HUES6 (cell line): ENCODE data around the gene ALDH1L2.
"Not testable (repeated sequence)": the region's sequence is repeated elsewhere in the genome, so short reads cannot be mapped to it uniquely, and the experiment has no call there.

ENCODE experiments used
- H3K27ac ChIP-seq: 2 replicates; pipeline ENCODE4 v1.7.0; 2013; ENCODE audit warnings: low read depth, mild to moderate bottlenecking, low read length, inconsistent platforms
- H3K27me3 ChIP-seq: 2 replicates; pipeline ENCODE4 v1.6.1; 2013; ENCODE audit warnings: low read length; ENCODE audit not compliant: control insufficient read depth, insufficient read depth
- H3K36me3 ChIP-seq: 2 replicates; pipeline ENCODE4 v1.6.1; 2013; ENCODE audit warnings: low read length; ENCODE audit not compliant: control insufficient read depth, insufficient read depth
- H3K4me1 ChIP-seq: 2 replicates; pipeline ENCODE4 v1.6.1; 2013; ENCODE audit warnings: low read length; ENCODE audit not compliant: control insufficient read depth, insufficient read depth
- H3K4me3 ChIP-seq: 2 replicates; pipeline ENCODE4 v1.5.1; 2013; ENCODE audit warnings: low read depth, low read length
- H3K9ac ChIP-seq: one replicate; pipeline ENCODE4 v1.6.1; 2013; ENCODE audit warnings: mild to moderate bottlenecking, low read length
- H3K9me3 ChIP-seq: 2 replicates; pipeline ENCODE4 v1.6.1; 2013; ENCODE audit warnings: low read depth, low read length; ENCODE audit not compliant: control insufficient read depth, insufficient read depth

ALDH1L2 gene

DNA sequence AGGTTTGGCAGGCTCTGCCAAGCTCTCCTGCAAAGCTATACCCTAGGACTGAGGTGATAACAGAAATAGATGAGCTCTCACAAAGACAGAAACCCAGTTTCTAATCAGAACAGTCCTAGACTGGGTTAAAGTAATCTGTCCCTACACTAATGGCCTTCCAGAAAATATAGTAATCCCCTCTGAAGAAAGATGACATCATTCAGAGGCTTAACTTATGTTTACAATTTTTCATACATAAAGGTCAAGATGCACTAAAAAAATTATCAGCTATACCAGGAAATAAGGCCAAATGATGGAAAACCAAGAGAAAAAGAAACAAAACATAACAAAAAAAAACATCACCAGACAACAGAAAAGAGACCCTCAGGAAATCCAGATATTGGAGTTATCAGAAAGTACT, 18.4 kb upstream of the ALDH1L2 start:
- no peak overlapping the region for H3K9ac ChIP-seq

GRCh38 chr12:105100998-105101397, 16.7 kb upstream of the ALDH1L2 start:
- Histone ChIP-seq H3K9ac (no peak overlapping the region), H3K36me3 (no peaks in the 10 kb centered on the region), H3K4me1 (0 out of 2 replicates have a peak, but pooled peaks cover 7% of the 10 kb centered on the region), H3K4me3 (no peak overlapping the region), H3K27me3 (no peaks in the 10 kb centered on the region), H3K27ac (no peak overlapping the region), H3K9me3 (peaks cover 16% of the 10 kb centered on the region)

More for the DNA sequence above, 18.4 kb upstream of the ALDH1L2 start:
- Histone ChIP-seq H3K36me3 (no peaks in the 10 kb centered on the region), H3K27ac (no peak overlapping the region), H3K4me1 (0 out of 2 replicates have a peak, but pooled peaks cover 7% of the 10 kb centered on the region), H3K27me3 (no peaks in the 10 kb centered on the region), H3K9me3 (peaks cover 4% of the 10 kb centered on the region; the same call in 1 of the 2 replicates), H3K4me3 (no peak overlapping the region)

DNA sequence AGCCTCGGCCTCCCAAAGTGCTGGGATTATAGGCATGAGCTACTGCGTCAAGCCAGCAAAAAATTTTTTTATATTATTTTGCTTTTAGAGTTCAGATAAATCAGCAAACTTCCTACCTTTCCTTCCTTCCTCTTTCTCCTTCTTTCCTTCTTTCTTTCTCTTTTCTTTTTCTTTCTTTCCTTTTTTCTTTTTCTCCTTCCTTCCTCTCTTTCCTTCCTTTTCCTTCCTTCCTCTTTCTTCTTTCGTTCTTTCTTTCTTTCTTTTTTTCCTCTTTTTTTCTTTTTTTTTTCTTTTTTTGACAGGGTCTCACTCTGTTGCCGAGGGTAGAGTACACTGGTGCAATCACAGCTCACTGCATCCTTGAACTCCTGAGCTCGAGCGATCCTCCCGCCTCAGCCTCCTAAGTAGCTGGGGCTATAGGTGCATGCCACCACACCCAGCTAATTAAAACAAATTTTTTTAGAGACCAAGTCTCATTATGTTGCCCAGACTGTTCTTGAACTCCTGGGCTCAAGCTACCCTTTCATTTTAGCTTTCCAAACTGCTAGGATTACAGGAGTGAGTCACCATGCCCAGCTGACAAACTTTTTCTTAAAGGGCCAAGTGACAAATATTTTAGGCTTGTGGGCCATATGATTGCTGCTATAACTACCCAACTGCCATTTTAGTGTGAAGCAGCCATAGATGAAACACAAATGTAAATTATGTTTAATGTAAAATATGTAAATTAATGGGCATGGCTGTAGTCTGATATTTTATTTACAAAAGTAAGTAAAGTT, 16.1 kb upstream of the ALDH1L2 start:
- Histone ChIP-seq H3K4me1 (0 out of 2 replicates have a peak, but pooled peaks cover 7% of the 10 kb centered on the region), H3K9ac (no peak overlapping the region), H3K36me3 (no peaks in the 10 kb centered on the region), H3K9me3 (peaks cover 20% of the 10 kb centered on the region), H3K4me3 (no peak overlapping the region), H3K27me3 (no peaks in the 10 kb centered on the region), H3K27ac (no peak overlapping the region)

GRCh38 chr12:105099356-105099755, 15.1 kb upstream of the ALDH1L2 start:
- 0 out of 2 replicates have a peak, but pooled peaks cover 7% of the 10 kb centered on the region for H3K4me1 ChIP-seq
- no peak overlapping the region for H3K27ac ChIP-seq
- no peaks in the 10 kb centered on the region for H3K36me3 ChIP-seq
- peaks cover 25% of the 10 kb centered on the region for H3K9me3 ChIP-seq
- no peaks in the 10 kb centered on the region for H3K27me3 ChIP-seq
- H3K4me3 ChIP-seq: no peak overlapping the region
- H3K9ac ChIP-seq: no peak overlapping the region

DNA sequence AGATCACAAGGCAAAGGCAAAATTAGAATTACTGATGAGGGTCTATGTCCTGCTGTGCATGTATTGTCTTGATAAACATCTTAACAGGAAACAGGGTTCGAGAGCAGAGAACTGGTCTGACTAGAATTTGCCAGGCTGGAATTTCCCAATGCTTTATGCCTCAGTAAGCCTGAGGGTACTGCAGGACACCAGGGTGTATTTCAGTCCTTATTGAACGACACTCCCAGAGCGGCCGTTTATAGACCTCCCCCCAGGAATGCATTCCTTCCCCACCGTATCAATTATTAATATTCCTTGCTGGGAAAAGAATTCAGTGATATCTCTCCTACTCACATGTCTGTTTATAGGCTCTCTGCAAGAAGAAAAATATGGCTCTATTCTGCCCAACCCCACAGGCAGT, 11.1 kb upstream of the ALDH1L2 start:
- peaks cover 33% of the 10 kb centered on the region for H3K9me3 ChIP-seq
- peaks cover 23% of the 10 kb centered on the region for H3K4me1 ChIP-seq
- H3K4me3 ChIP-seq, H3K9ac ChIP-seq, H3K27ac ChIP-seq, H3K36me3 ChIP-seq, H3K27me3 ChIP-seq: not testable (repeated sequence)

DNA sequence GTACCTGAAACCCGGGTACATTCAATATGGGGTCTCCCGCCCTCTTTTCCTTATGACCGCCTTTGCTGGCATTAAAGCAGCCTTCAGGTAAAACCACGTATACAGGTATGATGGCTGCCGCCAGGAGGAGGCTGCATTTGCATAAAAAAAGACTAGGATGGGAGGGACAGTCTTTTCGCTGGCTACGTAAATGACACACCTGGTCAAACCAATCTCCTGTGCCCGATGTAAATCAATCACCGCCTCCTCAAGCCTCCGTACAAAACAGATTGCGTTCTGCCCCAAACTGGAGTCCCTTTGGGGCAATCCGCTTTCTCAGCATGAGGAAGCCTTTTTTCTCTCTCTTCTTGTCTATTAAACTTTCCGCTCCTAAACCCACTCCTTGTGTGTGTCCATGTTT, 8.1 kb upstream of the ALDH1L2 start:
- peaks cover 32% of the 10 kb centered on the region for H3K4me1 ChIP-seq
- H3K4me3 ChIP-seq: peak overlapping the region; percentile 46
- no peaks in the 10 kb centered on the region for H3K36me3 ChIP-seq
- H3K9ac ChIP-seq: peak overlapping the region; percentile 49
- H3K27me3 ChIP-seq: no peaks in the 10 kb centered on the region
- H3K9me3 ChIP-seq: peaks cover 31% of the 10 kb centered on the region
- H3K27ac ChIP-seq: peak overlapping the region; percentile 77

DNA sequence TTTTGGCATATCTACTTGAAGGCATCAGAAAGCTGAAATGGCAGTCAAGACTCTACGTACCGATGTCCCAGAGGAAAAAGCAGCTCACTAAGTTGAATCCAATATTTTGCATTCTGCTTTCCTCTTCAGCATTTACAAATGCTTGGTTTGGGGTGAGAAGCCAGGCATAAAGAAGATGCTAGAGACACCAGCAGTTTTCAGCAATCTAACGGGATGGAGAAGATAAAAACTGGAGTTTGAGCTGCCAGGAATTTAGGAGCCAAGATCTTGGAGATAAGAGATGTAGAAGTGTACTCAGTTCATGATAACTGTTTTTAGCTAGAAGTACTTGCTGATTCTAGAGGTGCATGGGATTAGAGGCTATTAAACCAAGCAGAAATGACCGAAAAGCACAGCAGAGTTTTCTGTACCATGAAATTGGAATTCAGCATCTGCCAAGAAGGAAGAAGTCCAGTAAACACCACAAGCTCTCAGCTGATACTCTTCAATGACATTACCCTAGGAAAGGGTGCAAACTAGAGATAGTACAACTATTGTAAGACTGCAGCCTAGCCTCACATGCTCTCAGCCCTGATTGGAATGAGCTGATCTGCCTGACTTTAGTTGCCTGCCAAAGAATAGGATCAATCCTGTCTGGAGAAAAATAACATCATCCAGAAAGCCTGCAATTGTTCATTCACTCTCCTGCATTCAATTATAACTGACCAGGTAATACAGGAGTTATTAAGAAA, 7.4 kb upstream of the ALDH1L2 start:
- Histone ChIP-seq H3K4me1 (peaks cover 32% of the 10 kb centered on the region), H3K4me3 (peak overlapping the region; percentile 46), H3K36me3 (no peaks in the 10 kb centered on the region), H3K27ac (peak overlapping the region; percentile 77), H3K9me3 (peaks cover 27% of the 10 kb centered on the region), H3K9ac (peak overlapping the region; percentile 70), H3K27me3 (no peaks in the 10 kb centered on the region)

DNA sequence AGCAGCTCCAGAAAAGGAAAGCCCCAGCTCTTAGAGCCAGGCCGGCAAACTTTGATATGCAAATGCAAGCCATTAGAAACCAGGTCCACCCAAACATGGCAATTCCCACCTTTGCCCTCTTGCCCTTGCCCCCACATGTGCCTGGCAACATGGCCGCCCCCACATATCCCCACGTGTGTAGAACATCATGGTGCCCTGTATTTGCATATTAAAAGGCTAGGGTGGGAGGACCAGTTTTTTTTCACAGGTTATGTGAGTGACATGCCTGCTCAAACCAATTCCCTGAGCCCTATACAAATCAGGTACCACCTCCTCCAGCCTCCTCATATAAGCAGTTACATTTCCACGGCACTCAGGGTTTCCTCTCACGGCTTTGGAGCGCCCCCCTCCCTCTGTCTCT, 6.1 kb upstream of the ALDH1L2 start:
- Histone ChIP-seq H3K9ac (peak overlapping the region; percentile 67), H3K36me3 (no peaks in the 10 kb centered on the region), H3K4me1 (peaks cover 32% of the 10 kb centered on the region), H3K27ac (peak overlapping the region; percentile 69; the same call in 1 of the 2 replicates), H3K27me3 (no peaks in the 10 kb centered on the region), H3K4me3 (0 out of 2 replicates have a peak overlapping the region, but pooled peaks have one; percentile 14), H3K9me3 (peaks cover 16% of the 10 kb centered on the region)

- Histone ChIP-seq H3K9ac (peak overlapping the region; percentile 67), H3K4me3 (peak overlapping the region; percentile 24; the same call in 1 of the 2 replicates), H3K27me3 (no peaks in the 10 kb centered on the region), H3K9me3 (peaks cover 13% of the 10 kb centered on the region), H3K36me3 (no peaks in the 10 kb centered on the region), H3K4me1 (peaks cover 32% of the 10 kb centered on the region), H3K27ac (peak overlapping the region; percentile 69; the same call in 1 of the 2 replicates)
These were observed 5.6 kb upstream of the ALDH1L2 start for GRCh38 chr12:105089817-105090216.

GRCh38 chr12:105085501-105085900, 1.2 kb upstream of the ALDH1L2 start:
- Histone ChIP-seq H3K9ac (no peak overlapping the region), H3K36me3 (no peaks in the 10 kb centered on the region), H3K9me3 (no peaks in the 10 kb centered on the region), H3K27ac (no peak overlapping the region), H3K27me3 (peaks cover 11% of the 10 kb centered on the region; the same call in 1 of the 2 replicates), H3K4me1 (peaks cover 20% of the 10 kb centered on the region), H3K4me3 (no peak overlapping the region)
